ENCODE measurements around the gene CADPS2.

The CADPS2 gene

GRCh38 chr7:122273117-122273516, 613.1 kb downstream of the CADPS2 start:
- no peak for DNase-seq (ENCODE audit: extremely low read depth, low read depth)
- TF ChIP-seq CTCF (IDR thresholded peaks at IDR 0.05; ENCODE audit: low read depth, low read length), result no peak

- no peak for TF ChIP-seq CTCF (IDR thresholded peaks at IDR 0.05; ENCODE audit: low read depth, low read length)
- no peak for DNase-seq (ENCODE audit: extremely low read depth, low read depth)
Observed at GRCh38 chr7:122269241-122269640, 617.0 kb downstream of the CADPS2 start.

All from AG09319 (cell line).